ENCODE measurements around the gene RNF130. TPM values are rescaled to one million over a fixed set of nuclear protein-coding genes. Genes with fewer than 3 reads are reported as not detected.

Gene RNF130
- total and polyA plus RNA-seq, 9 of the 15 experiments (the other 6 are each of a cell fraction or from before 2014, with no cell fraction given): 5.8 to 39.4 (median 27.1) TPM

DNA sequence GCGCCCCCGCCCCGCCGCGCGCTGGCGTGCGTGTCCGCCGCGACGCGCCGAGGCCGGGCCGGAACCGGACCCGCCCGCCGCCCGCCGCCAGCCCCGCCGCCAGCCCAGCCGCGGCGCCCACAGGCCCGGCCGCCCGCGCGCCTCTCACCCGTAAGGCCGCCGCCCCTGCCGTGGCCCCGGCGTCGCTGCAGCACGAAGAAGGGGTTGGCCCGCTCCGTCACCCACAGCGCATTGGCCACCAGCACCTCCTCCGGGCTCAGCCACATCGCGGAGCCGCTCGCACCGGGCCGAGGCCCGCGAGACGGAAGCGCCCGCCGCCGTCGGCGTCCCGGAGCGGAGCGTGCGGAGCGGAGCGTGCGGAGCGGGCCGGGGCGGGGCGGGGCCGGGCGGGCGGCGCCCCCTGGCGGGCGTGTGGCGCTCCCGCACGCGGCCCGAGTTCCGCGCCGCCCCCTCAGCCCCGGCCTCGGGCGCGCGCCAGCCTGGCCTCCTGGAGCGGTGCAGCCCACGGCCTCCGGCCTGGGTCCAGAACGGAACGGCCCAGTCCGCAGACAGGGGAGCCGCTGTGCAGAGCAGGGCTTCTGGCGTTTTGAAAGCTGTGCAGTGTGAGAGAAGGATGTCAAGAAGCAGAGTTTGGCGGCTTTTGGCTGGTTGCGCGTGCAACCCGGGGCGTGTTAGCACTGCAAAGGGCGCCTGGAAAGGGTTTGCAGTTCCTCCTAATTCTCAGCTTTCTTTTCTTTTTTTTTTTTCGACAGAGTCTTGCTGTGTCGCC is 163.8 kb downstream of the RNF130 start, which contains the start of gene TBC1D9B (continued):
- TF ChIP-seq, protein P1, sequence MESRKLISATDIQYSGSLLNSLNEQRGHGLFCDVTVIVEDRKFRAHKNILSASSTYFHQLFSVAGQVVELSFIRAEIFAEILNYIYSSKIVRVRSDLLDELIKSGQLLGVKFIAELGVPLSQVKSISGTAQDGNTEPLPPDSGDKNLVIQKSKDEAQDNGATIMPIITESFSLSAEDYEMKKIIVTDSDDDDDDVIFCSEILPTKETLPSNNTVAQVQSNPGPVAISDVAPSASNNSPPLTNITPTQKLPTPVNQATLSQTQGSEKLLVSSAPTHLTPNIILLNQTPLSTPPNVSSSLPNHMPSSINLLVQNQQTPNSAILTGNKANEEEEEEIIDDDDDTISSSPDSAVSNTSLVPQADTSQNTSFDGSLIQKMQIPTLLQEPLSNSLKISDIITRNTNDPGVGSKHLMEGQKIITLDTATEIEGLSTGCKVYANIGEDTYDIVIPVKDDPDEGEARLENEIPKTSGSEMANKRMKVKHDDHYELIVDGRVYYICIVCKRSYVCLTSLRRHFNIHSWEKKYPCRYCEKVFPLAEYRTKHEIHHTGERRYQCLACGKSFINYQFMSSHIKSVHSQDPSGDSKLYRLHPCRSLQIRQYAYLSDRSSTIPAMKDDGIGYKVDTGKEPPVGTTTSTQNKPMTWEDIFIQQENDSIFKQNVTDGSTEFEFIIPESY (CRISPR knock-in tag; IDR thresholded peaks at IDR 0.05): peak; percentile 98
- TF ChIP-seq KAT2B (IDR thresholded peaks at IDR 0.05; ENCODE audit: low read depth, low read length): no peak
- TF ChIP-seq HLTF (IDR thresholded peaks at IDR 0.05): no peak
- TF ChIP-seq, protein P2, sequence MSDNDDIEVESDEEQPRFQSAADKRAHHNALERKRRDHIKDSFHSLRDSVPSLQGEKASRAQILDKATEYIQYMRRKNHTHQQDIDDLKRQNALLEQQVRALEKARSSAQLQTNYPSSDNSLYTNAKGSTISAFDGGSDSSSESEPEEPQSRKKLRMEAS (CRISPR knock-in tag; IDR thresholded peaks at IDR 0.05): 0 out of 2 replicates have a peak, but pooled peaks have one; percentile 5
- TF ChIP-seq, protein P3, sequence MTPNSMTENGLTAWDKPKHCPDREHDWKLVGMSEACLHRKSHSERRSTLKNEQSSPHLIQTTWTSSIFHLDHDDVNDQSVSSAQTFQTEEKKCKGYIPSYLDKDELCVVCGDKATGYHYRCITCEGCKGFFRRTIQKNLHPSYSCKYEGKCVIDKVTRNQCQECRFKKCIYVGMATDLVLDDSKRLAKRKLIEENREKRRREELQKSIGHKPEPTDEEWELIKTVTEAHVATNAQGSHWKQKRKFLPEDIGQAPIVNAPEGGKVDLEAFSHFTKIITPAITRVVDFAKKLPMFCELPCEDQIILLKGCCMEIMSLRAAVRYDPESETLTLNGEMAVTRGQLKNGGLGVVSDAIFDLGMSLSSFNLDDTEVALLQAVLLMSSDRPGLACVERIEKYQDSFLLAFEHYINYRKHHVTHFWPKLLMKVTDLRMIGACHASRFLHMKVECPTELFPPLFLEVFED (CRISPR knock-in tag; conservative IDR thresholded peaks at IDR 0.05): no peak
- TF ChIP-seq HOXB6 (CRISPR knock-in tag; IDR thresholded peaks at IDR 0.05; ENCODE audit: borderline replicate concordance): no peak
- no peak for TF ChIP-seq RNF2 (IDR thresholded peaks at IDR 0.05)
- no peak for TF ChIP-seq ZNF232 (CRISPR knock-in tag; IDR thresholded peaks at IDR 0.05)
- TF ChIP-seq LCOR (CRISPR knock-in tag; IDR thresholded peaks at IDR 0.05): no peak
- TF ChIP-seq, protein P4, sequence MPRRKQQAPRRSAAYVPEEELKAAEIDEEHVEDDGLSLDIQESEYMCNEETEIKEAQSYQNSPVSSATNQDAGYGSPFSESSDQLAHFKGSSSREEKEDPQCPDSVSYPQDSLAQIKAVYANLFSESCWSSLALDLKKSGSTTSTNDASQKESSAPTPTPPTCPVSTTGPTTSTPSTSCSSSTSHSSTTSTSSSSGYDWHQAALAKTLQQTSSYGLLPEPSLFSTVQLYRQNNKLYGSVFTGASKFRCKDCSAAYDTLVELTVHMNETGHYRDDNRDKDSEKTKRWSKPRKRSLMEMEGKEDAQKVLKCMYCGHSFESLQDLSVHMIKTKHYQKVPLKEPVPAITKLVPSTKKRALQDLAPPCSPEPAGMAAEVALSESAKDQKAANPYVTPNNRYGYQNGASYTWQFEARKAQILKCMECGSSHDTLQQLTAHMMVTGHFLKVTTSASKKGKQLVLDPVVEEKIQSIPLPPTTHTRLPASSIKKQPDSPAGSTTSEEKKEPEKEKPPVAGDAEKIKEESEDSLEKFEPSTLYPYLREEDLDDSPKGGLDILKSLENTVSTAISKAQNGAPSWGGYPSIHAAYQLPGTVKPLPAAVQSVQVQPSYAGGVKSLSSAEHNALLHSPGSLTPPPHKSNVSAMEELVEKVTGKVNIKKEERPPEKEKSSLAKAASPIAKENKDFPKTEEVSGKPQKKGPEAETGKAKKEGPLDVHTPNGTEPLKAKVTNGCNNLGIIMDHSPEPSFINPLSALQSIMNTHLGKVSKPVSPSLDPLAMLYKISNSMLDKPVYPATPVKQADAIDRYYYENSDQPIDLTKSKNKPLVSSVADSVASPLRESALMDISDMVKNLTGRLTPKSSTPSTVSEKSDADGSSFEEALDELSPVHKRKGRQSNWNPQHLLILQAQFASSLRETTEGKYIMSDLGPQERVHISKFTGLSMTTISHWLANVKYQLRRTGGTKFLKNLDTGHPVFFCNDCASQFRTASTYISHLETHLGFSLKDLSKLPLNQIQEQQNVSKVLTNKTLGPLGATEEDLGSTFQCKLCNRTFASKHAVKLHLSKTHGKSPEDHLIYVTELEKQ (CRISPR knock-in tag; IDR thresholded peaks at IDR 0.05): no peak
- TF ChIP-seq, protein P5, sequence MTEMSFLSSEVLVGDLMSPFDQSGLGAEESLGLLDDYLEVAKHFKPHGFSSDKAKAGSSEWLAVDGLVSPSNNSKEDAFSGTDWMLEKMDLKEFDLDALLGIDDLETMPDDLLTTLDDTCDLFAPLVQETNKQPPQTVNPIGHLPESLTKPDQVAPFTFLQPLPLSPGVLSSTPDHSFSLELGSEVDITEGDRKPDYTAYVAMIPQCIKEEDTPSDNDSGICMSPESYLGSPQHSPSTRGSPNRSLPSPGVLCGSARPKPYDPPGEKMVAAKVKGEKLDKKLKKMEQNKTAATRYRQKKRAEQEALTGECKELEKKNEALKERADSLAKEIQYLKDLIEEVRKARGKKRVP (CRISPR knock-in tag; IDR thresholded peaks at IDR 0.05): no peak
